ENCODE data around the gene LMBR1. TPM values are rescaled to one million over a fixed set of nuclear protein-coding genes. Genes with fewer than 3 reads are reported as not detected.
A peak's percentile ranks its signal among the peaks of the same experiment; 100 is the strongest.

Gene LMBR1
- total and polyA plus RNA-seq, 2 of the 4 experiments (the other 2 are of a cell fraction) = 11.9 to 19.9 TPM

DNA sequence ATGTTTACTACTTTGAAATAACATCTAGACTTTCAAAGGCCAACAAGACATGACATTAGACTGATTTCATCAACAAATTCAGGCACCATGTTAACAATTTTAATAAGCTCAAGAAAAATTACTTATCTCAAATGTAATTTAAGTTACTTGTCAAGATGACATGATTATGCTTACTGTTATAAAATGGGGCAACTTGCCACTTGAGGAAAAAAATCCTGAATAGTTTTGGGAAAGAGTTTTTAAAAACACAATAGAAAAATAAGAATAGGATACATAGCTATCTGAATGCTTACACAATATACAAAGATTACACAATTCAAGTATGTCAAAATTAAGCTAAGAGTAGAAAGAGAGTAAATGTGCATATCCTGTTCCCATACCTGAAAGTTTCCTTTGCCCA, 167.0 kb downstream of the LMBR1 start:
- dilution Hi-C loops (cut with HindIII; ENCODE audit: low sequenced_read_pairs, unreplicated experiment) = no loop called here
- no peak for DNase-seq

More for the DNA sequence above, 167.0 kb downstream of the LMBR1 start:
- no peaks in the 10 kb centered on the region for H3K27me3 ChIP-seq (ENCODE audit: control insufficient read depth, insufficient read depth, low read length)
- no peak overlapping the region for H2AK9ac ChIP-seq (replicated peaks; ENCODE audit: low read depth, low read length, poor library complexity)
- H3K4me3 ChIP-seq (ENCODE audit: insufficient read depth, low read depth, low read length) = no peak overlapping the region
- no peaks in the 10 kb centered on the region; the same call in 1 of the 2 replicates for H3K4me1 ChIP-seq (ENCODE audit: control insufficient read depth, insufficient read depth, low read length)
- no peaks in the 10 kb centered on the region for H3K9me3 ChIP-seq (ENCODE audit: control insufficient read depth, insufficient read depth, low read length)
- H3K14ac ChIP-seq (replicated peaks; ENCODE audit: low read depth, low read length) = no peak overlapping the region
- H4K91ac ChIP-seq (ENCODE audit: insufficient read depth, low read depth, low read length) = no peak overlapping the region
- intact Hi-C loops (cut with micrococcal nuclease) = no loop called here
- TF ChIP-seq MAFK (IDR thresholded peaks at IDR 0.05; ENCODE audit: low read depth, low read length) (0 out of 2 replicates have a peak, but pooled peaks have one; percentile 23), SMC3 (IDR thresholded peaks at IDR 0.05; ENCODE audit: low read depth, low read length) (no peak), FOS (IDR thresholded peaks at IDR 0.05; ENCODE audit: low read depth, low read length) (no peak)
- H4K5ac ChIP-seq (ENCODE audit: low read depth, low read length) = no peak overlapping the region
- H3K9me1 ChIP-seq (ENCODE audit: insufficient read depth, low read length) = no peaks in the 10 kb centered on the region
- no peak overlapping the region for H3K4me2 ChIP-seq (ENCODE audit: low read depth, low read length)
- no peak overlapping the region for H4K8ac ChIP-seq (ENCODE audit: low read depth in 2 of 2, low read length in 2 of 2)
- no peak overlapping the region for H2BK20ac ChIP-seq (ENCODE audit: low read depth, low read length)
- H3K36me3 ChIP-seq (ENCODE audit: control insufficient read depth, insufficient read depth, low read length) = no peaks in the 10 kb centered on the region
- H3K56ac ChIP-seq (ENCODE audit: extremely low read depth, insufficient read depth, low read length) = no peak overlapping the region
- H2AK5ac ChIP-seq (ENCODE audit: low read depth, low read length) = no peak overlapping the region
- no peak overlapping the region for H3K23ac ChIP-seq (ENCODE audit: low read depth, low read length)
- peaks cover 5 to 11% of the 10 kb centered on the region in 2 experiments; a peak in 3 of 4 replicates for H3K79me1 ChIP-seq (ENCODE audit: low read depth in 1 of 2, low read length in 2 of 2)
- ChIA-PET CTCF (interaction anchor here (0.6 kb wide), 1 partner anchor 20 kb away, joined by 3 read pairs; no protein-coding TSS in a partner anchor), POLR2A (ENCODE audit: unreplicated experiment) (interaction anchor here (0.6 kb wide), 1 partner anchor 616 kb away, joined by 19 read pairs; no protein-coding TSS in a partner anchor)
- H2AFZ ChIP-seq (replicated peaks; ENCODE audit: low read length, poor library complexity) = no peak overlapping the region
- H3K27ac ChIP-seq (ENCODE audit: insufficient read depth, low read length) = no peak overlapping the region
- H2BK120ac ChIP-seq (ENCODE audit: low read depth, low read length) = no peak overlapping the region
- no peak overlapping the region for H3K9ac ChIP-seq (ENCODE audit: low read depth, low read length)
- no peak overlapping the region for H2BK5ac ChIP-seq (ENCODE audit: low read depth, low read length, poor library complexity, severe bottlenecking)
- H4K20me1 ChIP-seq (ENCODE audit: insufficient read depth, low read length) = no peaks in the 10 kb centered on the region
- BruUV-seq (replicated peaks) = no TSS peak
- no peak overlapping the region for H3K4ac ChIP-seq (ENCODE audit: low read depth, low read length)
- no peak for ATAC-seq (ENCODE audit: low read depth)
- in situ Hi-C loops (cut with MboI; ENCODE audit: low sequenced_read_pairs) = no loop called here
- no peak overlapping the region for H3K18ac ChIP-seq (ENCODE audit: low read depth, low read length)
- H2BK15ac ChIP-seq (ENCODE audit: low read depth, low read length) = no peak overlapping the region

All from IMR-90 (cell line).